ENCODE data around the gene UBXN4. TPM values are rescaled to one million over a fixed set of nuclear protein-coding genes. Genes with fewer than 3 reads are reported as not detected.

The UBXN4 gene
- total and polyA plus RNA-seq, 2 of the 13 experiments (the other 11 are each of a cell fraction or from before 2014, with no cell fraction given): 74.2 to 104 TPM

GRCh38 chr2:135744760-135745314, 3.2 kb downstream of the UBXN4 start (continued):
- TF ChIP-seq ZNF652 (CRISPR knock-in tag; IDR thresholded peaks at IDR 0.05; ENCODE audit: borderline replicate concordance, low read depth) (peak; percentile 9; the same call in 1 of the 2 replicates), ZC3H4 (CRISPR knock-in tag; IDR thresholded peaks at IDR 0.05; ENCODE audit: borderline replicate concordance) (no peak), ZNF83 (CRISPR knock-in tag; IDR thresholded peaks at IDR 0.05; ENCODE audit: borderline replicate concordance) (no peak), GMEB1 (CRISPR knock-in tag; IDR thresholded peaks at IDR 0.05; ENCODE audit: borderline replicate concordance) (0 out of 2 replicates have a peak, but pooled peaks have one; percentile 12), MLX (CRISPR knock-in tag; IDR thresholded peaks at IDR 0.05) (no peak), AGO2 (optimal IDR thresholded peaks at IDR 0.05; ENCODE audit: low read depth, low read length) (no peak), PCBP2 (optimal IDR thresholded peaks at IDR 0.05; ENCODE audit: low read depth, low read length, poor library complexity, severe bottlenecking) (no peak), ZMYM2 (CRISPR knock-in tag; IDR thresholded peaks at IDR 0.05) (no peak), ZMYM4 (CRISPR knock-in tag; IDR thresholded peaks at IDR 0.05) (0 out of 2 replicates have a peak, but pooled peaks have one; percentile 27), MATR3 (CRISPR knock-in tag; IDR thresholded peaks at IDR 0.05) (no peak), XBP1 (CRISPR knock-in tag; IDR thresholded peaks at IDR 0.05) (no peak), ZNF34 (CRISPR knock-in tag; IDR thresholded peaks at IDR 0.05; ENCODE audit: borderline replicate concordance) (no peak), POLR2A (IDR thresholded peaks at IDR 0.05; ENCODE audit: insufficient read depth in 1 of 2, low read depth in 2 of 2, low read length in 2 of 2) (peak in 1 of 2 experiments; percentile 38; a peak in 2 of 4 replicates), KMT2A (CRISPR knock-in tag; IDR thresholded peaks at IDR 0.05) (peak; percentile 34; the same call in 1 of the 2 replicates)
- TF ChIP-seq, protein P1, sequence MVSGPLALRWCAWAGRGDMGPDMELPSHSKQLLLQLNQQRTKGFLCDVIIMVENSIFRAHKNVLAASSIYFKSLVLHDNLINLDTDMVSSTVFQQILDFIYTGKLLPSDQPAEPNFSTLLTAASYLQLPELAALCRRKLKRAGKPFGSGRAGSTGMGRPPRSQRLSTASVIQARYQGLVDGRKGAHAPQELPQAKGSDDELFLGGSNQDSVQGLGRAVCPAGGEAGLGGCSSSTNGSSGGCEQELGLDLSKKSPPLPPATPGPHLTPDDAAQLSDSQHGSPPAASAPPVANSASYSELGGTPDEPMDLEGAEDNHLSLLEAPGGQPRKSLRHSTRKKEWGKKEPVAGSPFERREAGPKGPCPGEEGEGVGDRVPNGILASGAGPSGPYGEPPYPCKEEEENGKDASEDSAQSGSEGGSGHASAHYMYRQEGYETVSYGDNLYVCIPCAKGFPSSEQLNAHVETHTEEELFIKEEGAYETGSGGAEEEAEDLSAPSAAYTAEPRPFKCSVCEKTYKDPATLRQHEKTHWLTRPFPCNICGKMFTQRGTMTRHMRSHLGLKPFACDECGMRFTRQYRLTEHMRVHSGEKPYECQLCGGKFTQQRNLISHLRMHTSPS (CRISPR knock-in tag; IDR thresholded peaks at IDR 0.05; ENCODE audit: low read depth): no peak
- TF ChIP-seq, protein P2, sequence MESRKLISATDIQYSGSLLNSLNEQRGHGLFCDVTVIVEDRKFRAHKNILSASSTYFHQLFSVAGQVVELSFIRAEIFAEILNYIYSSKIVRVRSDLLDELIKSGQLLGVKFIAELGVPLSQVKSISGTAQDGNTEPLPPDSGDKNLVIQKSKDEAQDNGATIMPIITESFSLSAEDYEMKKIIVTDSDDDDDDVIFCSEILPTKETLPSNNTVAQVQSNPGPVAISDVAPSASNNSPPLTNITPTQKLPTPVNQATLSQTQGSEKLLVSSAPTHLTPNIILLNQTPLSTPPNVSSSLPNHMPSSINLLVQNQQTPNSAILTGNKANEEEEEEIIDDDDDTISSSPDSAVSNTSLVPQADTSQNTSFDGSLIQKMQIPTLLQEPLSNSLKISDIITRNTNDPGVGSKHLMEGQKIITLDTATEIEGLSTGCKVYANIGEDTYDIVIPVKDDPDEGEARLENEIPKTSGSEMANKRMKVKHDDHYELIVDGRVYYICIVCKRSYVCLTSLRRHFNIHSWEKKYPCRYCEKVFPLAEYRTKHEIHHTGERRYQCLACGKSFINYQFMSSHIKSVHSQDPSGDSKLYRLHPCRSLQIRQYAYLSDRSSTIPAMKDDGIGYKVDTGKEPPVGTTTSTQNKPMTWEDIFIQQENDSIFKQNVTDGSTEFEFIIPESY (CRISPR knock-in tag; IDR thresholded peaks at IDR 0.05): peak; percentile 22; the same call in 1 of the 2 replicates
- TF ChIP-seq, protein P3, sequence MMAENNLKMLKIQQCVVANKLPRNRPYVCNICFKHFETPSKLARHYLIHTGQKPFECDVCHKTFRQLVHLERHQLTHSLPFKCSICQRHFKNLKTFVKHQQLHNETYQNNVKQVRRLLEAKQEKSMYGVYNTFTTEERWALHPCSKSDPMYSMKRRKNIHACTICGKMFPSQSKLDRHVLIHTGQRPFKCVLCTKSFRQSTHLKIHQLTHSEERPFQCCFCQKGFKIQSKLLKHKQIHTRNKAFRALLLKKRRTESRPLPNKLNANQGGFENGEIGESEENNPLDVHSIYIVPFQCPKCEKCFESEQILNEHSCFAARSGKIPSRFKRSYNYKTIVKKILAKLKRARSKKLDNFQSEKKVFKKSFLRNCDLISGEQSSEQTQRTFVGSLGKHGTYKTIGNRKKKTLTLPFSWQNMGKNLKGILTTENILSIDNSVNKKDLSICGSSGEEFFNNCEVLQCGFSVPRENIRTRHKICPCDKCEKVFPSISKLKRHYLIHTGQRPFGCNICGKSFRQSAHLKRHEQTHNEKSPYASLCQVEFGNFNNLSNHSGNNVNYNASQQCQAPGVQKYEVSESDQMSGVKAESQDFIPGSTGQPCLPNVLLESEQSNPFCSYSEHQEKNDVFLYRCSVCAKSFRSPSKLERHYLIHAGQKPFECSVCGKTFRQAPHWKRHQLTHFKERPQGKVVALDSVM (CRISPR knock-in tag; IDR thresholded peaks at IDR 0.05): no peak

Measured in HepG2 (cell line).